NOMO-1 treated with DMSO at 0.1 percent for 48 hours (cell line): Measurements from ENCODE around the gene CPNE5.

Source experiments
- DNase-seq: peaks from one replicate; lab custom pipeline; 2025; ENCODE audit not compliant: unreplicated experiment; lab: John Stamatoyannopoulos, UW

CPNE5 gene

DNA sequence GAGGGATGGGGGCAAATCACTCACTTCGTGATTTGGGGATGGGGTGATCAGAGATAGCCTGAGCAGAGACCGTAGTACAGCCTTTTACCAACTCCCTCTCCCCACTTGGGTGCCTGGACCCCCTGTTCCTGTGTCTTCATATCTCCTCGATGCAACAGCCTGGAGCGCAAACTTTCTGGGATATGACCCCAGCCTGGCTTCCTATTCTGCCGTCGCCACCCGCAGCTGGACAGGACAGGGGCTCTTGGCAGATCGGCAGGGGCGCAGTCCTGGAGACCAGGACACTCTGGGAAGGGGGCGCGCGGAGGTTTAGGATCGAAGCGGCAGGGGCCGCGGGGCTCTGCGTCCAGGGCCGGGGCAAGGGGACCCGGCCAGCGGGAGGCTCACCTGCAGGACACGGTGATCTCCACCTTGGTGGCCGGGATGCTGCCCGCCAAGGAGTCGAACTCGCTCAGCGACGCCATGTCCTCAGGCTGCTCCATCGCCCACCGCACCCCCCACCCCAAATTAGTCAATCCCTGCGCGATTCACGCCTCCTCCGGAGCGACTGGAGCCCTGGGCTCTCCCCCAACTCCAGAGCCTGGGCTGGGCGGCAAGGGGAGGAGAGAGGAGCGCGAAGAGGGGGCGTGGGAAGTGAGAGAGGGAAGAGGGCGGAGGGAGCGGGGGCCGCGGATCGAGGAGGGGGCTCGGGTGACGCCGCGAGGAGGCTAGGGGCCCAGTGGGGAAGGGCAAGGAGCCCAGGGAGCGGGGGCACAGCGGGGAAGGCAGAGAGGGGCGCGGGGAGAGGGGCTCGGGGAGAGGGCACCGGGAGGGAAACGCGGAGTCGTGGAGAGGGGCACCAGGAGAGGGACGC, at the start of gene CPNE5:
Gene CPNE5 (minus strand): TSS at position 549 of the 853 bp plus-strand sequence. CDS start 67 bp downstream, at position 482.
- DNase-seq: no peak

DNA sequence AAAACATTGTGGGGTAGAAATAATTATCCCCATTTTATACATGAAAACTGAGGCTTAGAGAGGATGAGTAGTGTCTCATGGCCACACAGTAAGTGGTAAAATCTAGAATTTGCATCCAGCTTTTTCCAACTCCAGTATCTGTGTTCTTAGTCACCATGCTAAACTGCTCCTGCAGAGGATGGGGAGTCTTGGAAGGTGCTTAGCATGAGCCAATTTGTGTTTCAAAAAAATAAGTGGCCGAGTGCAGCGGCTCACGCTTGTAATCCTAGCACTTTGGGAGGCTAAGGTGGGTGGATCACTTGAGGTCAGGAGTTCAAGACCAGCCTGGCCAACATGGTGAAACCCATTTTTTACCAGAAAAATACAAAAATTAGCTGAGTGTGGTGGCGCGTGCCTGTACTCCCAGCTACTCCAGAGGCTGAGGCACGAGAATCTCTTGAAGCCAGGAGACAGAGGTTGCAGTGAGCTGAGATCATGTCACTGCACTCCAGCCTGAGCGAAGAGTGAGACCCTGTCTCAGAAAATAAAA, 48.9 kb upstream of the CPNE5 start:
- no peak for DNase-seq

DNA sequence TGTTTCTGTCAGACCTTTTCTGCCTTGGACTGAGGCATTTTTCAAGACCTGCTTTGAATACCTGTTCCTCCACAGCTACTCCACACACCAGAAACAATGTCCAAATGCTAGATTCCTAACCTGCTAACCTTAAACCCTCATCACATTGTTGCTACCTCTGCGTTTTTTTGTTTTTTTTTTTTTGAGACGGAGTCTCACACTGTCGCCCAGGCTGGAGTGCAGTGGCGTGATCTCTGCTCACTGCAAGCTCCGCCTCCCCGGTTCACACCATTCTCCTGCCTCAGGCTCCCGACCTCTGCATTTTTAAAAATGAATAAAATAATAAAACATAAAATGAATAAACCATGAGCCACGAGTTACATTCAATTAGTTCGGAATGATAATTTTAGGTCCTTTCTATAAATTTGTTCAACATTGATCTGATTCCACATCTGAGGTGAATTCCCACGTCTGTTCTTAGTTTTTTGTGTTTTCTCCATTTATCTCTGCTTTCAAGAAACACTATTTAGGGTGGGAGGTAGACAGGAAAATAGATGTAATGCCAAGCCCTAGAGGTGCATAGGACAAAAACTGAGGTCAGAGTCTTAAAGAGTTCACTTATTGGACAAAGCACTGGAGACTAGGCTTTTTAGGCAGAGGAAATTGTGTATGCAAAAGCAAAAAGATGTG, 47.8 kb upstream of the CPNE5 start:
- no peak for DNase-seq

DNA sequence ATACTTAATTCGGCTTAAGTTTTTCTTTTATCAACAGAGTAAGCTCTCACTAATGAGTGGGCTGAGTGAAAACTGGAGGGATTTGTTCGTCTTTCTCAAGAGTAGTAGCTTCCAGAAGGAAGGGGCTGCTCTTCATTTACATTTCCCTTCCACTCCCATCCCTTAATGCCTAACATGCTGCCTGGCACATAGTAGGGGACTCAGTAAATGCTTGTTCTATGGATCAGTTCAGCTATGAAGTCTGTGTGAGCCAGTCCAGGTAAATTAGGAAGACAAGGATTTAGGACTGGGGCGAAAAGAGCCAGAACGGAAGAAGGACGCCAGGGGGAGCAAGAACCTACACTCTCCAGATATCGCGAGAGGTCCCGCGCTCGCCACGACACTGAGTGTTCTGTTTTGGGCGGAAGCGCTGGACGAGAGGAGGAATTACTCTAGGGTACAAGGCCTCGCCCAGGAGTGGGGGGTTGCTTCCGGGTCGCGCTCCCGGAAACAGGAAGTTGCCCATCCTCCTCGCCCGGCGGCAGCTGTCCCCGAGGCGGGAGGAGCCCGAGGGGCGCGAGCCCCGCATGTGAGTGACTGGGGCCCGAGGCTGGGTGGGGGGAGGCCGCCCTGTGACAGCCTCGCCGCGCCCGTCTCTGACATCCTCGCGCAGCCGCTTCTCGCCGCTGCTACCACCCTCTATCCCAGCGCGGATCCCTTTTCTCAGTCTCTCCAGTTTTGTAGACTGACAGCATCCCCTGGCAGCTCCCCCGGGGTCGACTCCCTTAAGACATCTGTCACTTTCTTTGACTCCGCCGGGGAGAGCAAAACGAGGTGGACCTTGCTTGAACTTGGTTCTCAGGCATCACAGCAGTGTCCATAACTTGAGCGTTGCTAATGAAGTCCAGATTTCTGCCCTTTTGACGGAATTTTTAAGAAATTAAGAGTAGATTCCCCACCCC, 46.5 kb upstream of the CPNE5 start, which contains the start of gene C6orf89:
Gene C6orf89 (plus strand): TSS at position 492 of the 941 bp plus-strand sequence. CDS start 13,493 bp downstream, outside the sequence.
- DNase-seq: peak; percentile 98

DNA sequence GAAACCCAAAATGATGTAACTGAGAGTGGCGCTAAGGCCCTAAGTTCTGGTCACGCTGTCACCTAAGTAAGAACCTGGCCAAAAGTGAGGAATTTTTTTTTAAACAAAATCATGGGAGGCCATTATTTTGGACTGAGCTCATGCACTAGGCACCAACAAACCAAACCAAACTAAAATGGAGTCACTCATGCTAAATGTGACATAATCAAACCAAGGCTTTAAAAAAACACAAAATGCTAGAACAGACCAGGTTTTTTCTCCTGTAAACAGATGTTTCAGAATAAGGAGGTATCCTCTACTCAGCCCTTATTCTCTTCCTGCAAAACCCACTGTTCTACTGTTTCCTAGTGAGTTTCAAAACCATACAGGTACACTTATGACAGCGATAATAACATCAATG, 45.4 kb upstream of the CPNE5 start:
- DNase-seq: no peak

DNA sequence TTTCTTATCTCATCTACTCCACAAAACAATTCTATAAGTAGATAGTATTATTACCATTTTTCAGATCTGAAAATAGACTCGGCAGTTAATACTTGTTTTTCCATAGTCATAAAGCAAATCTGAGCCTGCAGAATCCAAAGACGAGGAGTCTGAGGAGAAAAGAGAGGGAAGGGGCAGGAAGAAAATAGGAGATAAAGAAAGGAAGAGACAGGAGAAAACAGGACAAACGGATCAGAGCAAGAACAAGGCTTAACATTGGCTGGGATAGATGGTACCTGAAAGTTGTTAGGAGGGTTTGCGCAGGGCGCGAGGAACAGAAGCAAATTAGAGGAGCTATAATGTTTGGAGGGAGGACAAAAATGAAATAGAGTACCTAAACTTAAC, 36.0 kb upstream of the CPNE5 start:
- DNase-seq: no peak

DNA sequence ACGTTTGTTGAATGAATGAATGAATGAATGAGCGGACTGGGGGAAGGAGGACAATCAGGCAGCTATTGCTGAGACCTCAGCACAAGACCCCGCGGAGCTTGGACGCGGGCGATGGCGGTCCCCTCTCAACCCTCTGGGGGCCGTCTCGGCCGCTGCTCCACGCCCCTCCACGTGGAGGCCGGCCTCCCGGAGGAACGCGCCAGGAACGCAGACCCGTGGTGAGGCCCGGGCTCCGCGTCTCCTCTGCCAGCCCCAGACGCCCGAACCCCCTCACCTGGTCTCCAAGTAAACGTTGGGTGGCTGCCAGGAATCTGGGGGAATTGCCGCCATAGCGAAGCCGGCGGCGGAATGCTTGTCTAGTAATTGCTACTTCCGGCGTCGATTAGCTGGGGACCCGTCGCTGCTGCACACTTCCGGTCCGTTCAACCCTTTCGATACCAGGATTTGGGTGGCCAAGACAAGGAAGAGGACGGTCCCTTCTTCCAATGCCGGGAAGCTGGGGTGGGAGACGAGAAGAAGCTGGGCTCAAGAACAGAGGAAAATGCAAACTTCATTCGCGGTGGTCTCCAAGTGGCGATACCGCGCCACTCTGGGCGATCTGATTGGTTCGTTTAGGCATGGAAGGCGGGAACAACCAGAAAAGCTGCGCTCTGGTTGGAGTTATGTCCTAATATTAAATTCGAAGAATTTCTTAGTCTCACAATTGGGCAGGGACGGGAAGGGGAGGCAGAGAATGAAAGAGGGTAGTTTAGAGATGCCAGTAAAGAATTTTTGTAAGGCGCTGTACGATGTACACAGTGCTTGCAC, 35.4 kb upstream of the CPNE5 start, which contains the start of gene PPIL1:
Gene PPIL1 (minus strand): TSS at position 361 of the 807 bp plus-strand sequence. CDS start 31 bp downstream, at position 330.
- peak; percentile 92 for DNase-seq

DNA sequence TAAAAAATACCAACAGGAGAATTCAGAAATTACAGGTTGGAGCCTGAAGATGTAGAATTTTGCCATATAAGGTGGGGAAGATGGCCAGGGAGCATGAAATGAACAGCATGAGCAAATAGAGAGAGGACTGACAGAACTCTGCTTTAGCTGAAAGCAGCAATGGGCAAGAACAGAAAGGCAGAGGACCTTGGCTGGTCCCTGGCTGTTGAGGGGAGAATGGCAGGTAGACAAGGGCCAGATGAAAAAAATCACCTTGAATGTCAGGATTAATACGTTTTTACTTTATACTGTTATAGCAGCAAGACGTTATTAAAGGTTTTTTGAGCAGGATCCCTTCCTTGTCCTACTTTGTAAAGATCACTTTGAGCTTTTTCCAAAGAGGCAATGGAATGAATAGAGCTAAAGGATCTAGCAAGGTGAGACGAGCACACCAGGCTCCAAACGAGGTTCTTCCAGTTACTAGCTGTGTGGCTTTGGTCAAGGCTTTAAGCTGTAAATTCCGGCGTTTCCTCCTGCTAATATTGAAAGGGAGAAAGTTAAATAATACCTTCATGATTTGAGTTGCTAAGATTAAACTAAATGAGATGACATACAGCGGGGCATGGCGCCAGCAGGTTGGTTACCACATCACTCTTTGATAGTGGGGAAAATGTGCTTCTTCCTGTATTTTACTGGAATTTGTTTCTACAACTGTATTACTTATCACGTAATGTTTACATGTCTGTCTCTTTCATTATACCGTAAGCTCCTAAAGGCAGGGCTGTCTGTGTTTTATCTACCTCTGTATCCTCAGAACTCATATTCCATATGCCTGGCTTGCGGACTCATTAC, 34.6 kb upstream of the CPNE5 start:
- no peak for DNase-seq

DNA sequence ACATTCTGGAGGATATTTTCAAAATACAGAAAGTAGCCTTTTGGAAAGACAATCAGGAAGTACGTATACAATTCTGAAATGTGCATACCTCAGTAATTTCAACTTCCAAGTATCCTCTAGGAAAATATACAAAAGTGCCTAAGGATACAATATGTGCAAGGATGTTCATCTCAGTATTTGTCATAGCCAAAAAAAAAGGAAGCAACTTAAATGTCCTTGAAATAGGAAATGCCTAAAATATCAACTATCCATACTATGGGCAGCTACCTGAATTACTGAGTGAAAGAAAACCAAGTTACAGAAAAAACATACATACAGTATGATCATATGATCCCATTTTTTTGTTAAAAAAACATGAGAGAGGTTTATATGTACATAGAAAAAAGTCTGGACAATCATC, 33.9 kb upstream of the CPNE5 start:
- peak; percentile 46 for DNase-seq

DNA sequence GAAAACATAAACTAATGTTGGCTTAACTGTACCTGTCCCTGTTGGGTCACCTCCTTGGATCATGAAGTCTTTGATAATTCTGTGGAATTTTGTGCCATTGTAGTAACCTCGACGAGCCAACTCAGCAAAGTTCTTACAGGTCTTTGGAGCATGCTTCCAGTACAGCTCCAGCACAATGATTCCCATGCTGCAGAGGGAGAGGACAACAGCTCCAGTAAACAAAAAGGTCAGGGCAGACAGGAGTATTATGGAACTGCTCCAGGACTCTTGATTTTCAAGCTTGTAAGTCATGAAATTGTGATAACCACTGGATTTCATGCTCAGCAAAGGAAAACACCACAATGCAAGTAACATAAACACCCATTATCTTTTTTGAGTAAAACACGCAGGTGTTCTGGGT, 32.4 kb upstream of the CPNE5 start:
- DNase-seq: no peak

DNA sequence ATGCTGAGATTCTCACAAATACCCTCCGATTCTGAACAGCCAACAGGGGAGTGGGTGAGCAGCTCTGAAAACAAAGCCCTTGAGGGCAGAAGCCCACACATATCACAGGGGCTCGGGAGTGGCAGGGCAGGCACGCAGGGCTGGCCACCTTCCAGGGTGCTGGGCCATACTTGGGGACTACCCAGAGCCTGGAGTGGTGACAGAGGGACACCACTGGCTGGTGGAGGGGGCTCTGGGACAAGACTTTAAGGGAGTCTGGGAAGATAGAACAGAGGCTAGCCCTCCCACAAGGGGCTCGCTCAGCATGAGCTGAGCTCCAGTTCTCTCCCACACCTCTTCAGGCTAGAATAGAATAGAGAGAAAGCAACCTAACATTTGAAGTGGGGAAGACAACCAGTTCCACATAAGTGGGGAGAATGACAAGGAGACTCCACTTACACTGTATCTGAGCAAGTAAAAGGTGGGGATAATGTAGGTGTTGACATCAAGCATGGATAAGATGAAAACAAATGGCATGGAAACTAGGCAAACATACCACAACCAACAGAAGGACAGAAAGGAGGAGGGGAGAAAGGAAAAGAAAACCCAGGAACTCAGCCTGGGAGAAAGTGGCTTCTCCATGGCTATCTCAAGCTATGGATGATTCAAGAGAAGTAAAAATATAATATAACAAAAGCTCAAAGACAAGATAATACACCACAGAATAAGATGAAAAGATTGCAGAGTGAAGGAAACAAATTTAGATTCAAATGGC, 28.4 kb upstream of the CPNE5 start:
- no peak for DNase-seq

DNA sequence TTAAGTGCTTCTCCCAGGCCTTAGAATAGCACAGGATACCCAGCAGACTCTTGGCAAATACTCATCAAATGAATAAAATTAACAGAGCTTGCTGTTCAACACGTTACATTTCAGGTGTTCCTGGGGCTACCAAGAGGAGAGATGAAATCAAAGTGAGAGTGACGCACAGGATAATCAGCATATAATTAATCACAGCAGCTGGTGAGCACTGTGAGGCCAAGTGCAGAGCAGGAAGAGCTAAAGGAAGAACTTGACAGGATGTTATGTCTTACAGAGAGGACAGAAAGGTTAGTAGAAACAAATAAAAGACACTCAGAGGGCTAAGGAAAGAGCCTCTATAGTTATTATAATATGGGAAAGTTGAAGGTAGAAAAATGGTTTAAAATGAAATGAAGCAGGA, 26.6 kb upstream of the CPNE5 start:
- DNase-seq: no peak

DNA sequence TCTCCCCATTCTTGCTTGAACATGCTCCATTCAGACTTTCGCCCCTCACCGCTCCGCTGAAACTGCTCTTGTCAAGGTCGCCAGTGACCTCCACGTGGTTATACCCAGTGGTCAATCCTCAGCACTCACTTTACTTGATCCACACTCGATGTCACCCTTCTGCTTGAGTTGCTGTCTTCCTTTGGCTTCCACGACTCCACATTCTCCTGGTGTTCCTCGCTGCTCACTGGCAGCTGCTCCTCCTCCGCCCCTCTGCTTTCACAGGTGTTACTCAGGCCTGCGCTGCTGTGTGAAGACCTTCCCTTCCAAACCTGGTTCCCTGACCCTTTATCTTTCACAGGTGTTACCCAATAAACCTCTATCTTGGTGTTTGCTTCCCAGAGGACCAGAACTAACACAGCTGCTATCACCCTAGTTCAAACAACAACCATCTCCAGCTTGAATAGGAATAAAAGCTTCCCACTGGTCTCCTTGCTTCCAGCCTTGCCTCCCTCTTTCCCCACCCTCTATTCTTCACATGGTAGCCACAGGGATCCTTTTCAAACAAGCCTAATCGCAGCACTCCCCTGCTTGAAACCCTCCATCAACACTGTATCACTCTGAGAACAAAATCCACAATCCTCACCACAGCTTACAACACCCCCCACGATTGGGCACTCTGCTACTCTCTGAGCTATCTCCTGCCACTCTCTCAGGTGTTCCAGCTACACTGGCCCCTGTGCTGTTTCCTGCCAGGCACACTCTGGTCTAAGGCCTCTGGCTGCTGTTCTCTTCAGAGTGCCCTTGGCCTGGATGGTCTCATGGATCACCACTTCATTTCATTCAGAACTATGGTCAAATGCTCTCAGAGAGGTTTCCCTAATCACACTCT, 24.7 kb upstream of the CPNE5 start:
- no peak for DNase-seq

DNA sequence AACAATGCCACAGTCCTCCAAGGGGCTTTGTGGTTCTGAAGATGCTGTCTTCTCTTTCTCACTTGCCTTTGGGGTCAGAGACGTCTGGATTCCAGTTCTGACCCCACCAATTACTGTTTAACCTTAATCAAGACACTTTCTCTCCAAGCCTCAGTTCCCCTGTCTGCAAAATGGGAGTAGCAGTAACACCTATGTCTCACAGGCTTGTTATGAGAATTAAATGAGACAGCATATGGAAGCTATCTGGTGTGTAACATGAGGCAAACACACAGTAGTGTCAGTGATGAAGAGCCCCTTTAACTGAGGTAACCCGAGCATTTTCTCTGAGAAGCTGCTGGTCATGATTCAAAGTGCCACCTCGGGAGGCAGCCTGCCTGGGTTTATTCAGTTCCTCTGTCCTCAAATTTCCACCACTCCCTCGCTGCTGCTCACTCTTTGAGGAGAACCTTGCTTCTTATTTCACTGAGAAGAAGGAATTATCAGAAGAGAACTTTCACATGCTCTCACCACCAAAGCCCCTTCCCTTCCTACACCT, 23.7 kb upstream of the CPNE5 start:
- no peak for DNase-seq

DNA sequence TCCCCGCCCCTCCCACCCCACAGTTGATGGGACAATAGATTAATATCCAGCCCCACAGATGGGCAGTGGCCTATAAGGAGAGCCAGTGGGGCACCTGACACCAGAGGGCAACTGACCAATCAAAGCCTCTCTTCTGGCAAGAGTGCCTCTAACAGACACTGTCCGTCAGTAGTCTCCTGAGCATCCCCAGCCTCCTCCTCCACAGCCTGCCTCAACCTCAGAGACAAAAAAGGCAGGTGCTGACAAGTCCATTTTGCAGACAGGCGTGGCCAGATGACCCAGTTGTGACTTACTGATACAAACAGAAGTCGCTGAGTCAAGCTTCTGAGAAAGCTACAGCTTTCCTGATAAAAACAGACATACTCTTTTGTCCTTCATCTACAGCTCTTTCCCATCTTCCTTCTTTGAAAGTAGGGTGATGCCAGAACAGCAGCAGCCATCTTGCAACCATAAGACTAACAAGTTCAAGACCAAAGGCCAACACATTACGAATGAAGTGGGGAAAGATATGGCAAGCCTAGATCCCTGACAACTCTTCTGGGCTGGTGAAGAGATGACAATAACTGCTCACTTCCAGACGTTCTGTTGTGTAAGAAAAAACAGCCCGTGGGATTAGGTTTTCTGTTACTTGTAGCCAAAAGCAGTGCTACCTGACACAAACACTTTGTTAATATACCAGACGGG, 23.1 kb upstream of the CPNE5 start:
- no peak for DNase-seq

DNA sequence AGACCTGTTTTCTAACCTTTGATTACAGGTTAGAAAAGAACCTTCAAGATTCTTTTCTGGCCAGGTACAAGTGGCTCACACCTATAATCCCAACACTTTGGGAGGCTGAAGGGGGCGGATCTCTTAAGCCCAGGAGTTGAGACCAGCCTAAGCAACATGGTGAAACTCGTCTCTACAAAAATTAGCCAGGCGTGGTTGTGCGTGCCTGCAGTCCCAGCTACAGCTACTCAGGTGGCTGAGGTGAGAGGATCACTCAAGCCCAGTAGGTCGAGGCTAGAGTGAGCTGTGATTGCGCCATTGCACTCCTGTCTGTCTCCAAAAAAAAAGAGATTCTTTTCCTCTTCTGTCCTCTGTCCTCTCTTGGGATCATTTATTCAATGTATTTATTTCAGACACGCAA, 20.9 kb upstream of the CPNE5 start:
- no peak for DNase-seq
